NCI-H1417 treated with DMSO at 0.1 percent for 48 hours (cell line): ENCODE results near the gene GTF2H4.
"Not testable (repeated sequence)": the region's sequence is repeated elsewhere in the genome, so short reads cannot be mapped to it uniquely, and the experiment has no call there.

ENCODE experiments used
- DNase-seq: peaks from one replicate; lab custom pipeline; 2025; lab: John Stamatoyannopoulos, UW

The GTF2H4 gene

GRCh38 chr6:30924040-30924627, 16.1 kb downstream of the GTF2H4 start:
- not testable (repeated sequence) for DNase-seq

- no peak for DNase-seq
Observed at GRCh38 chr6:30926644-30927043, 18.6 kb downstream of the GTF2H4 start.

- DNase-seq, result not testable (repeated sequence)
Observed at GRCh38 chr6:30927080-30927479, 19.1 kb downstream of the GTF2H4 start.

- no peak for DNase-seq
Observed at GRCh38 chr6:30928677-30929076, 20.7 kb downstream of the GTF2H4 start.

GRCh38 chr6:30930506-30930905, 22.5 kb downstream of the GTF2H4 start:
- DNase-seq, result no peak

GRCh38 chr6:30931272-30931671, 23.3 kb downstream of the GTF2H4 start:
- DNase-seq, result no peak

GRCh38 chr6:30931969-30932645, 24.1 kb downstream of the GTF2H4 start, which contains the start of gene SFTA2:
SFTA2 (minus strand) TSS chr6:30932170; CDS start chr6:30932096, 74 bp downstream.
- no peak for DNase-seq

- DNase-seq, result no peak
Observed at GRCh38 chr6:30932665-30933365, 24.8 kb downstream of the GTF2H4 start.

GRCh38 chr6:30935018-30935417, 27.0 kb downstream of the GTF2H4 start:
- no peak for DNase-seq

GRCh38 chr6:30937265-30937664, 29.3 kb downstream of the GTF2H4 start:
- no peak for DNase-seq

GRCh38 chr6:30938730-30939129, 30.7 kb downstream of the GTF2H4 start:
- DNase-seq, result no peak

GRCh38 chr6:30939473-30939872, 31.5 kb downstream of the GTF2H4 start:
- no peak for DNase-seq

GRCh38 chr6:30940361-30940986, 32.5 kb downstream of the GTF2H4 start, which contains the start of gene MUCL3:
MUCL3 (plus strand) TSS chr6:30940973; CDS start chr6:30941000, 27 bp downstream.
- DNase-seq, result no peak

GRCh38 chr6:30942338-30943060, 34.5 kb downstream of the GTF2H4 start:
- DNase-seq, result no peak

GRCh38 chr6:30944051-30944450, 36.0 kb downstream of the GTF2H4 start:
- DNase-seq, result no peak

- no peak for DNase-seq
Observed at GRCh38 chr6:30945281-30945680, 37.3 kb downstream of the GTF2H4 start.

- no peak for DNase-seq
Observed at GRCh38 chr6:30947231-30947630, 39.2 kb downstream of the GTF2H4 start.

GRCh38 chr6:30948811-30949210, 40.8 kb downstream of the GTF2H4 start:
- no peak for DNase-seq

GRCh38 chr6:30951907-30952469, 44.0 kb downstream of the GTF2H4 start:
- DNase-seq, result no peak

GRCh38 chr6:30954631-30955366, 46.8 kb downstream of the GTF2H4 start:
- DNase-seq, result no peak
